NCI-H748 (cell line): Measurements from ENCODE around the gene NTM.

Experiments used
- DNase-seq: peaks from one replicate; lab custom pipeline; 2025; ENCODE audit not compliant: unreplicated experiment; lab: John Stamatoyannopoulos, UW

Gene NTM

GRCh38 chr11:132084433-132084832 lies 714.0 kb downstream of the NTM start:
- no peak for DNase-seq

- no peak for DNase-seq
Observed at GRCh38 chr11:132087148-132087547, 716.7 kb downstream of the NTM start.

GRCh38 chr11:132088551-132088950 lies 718.1 kb downstream of the NTM start:
- DNase-seq = peak; percentile 3

DNA sequence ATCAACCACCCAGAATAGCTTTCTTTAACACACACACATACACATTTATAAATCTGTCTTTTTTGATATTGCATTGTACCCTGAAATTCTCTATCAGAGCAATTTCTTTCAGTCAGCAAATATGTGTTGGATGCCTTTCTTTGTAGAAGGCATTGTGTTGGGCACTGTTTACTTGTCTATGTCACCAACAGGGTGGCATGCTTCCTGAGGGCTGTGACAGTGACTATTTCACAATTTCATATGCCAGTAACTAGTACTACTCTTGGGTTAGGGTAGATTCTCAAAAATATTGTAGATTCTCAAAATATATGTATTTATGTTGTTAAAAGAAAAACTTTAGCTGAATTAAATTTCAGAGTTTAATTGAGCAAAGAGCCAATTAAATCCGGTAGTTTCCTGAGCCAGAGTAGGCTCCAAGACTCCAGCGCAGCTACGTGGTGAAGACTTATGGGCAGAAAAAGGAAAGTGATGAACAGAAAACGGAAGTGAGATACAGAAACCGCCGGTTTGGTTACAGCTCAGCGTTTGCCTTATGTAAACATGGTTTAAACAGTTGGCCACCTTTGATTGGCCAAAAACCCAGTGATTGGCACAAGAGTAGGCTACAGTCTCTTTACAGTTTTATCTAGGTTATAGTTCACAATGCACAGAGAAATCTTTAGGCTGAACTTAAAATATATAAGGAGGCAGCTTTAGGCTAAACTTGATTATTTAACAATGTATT lies 723.3 kb downstream of the NTM start:
- no peak for DNase-seq

DNA sequence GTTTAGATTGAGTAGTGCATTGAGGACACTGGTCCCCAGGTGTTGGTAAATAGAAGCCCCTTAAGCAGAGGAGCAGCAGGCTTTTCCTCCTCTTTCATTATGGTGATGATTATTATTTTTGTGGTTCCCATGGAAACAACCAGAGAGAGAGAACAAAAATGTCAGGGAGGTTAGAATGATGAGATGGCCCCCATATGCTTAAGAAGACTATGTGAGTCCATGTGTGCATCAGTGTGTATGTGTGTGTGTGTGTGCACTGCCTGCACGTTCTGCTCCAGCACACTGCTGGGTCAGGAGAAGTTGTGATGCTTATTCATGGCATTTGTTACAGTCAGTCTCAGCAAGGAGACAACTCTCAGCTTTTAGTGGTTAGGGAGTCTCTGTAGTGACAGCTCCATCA lies 724.2 kb downstream of the NTM start:
- peak; percentile 46 for DNase-seq

- no peak for DNase-seq
Observed at GRCh38 chr11:132095230-132096131, 725.1 kb downstream of the NTM start.

GRCh38 chr11:132096132-132096825 lies 725.9 kb downstream of the NTM start:
- DNase-seq = no peak

- DNase-seq = no peak
Observed at GRCh38 chr11:132099692-132100091, 729.3 kb downstream of the NTM start.

GRCh38 chr11:132100583-132100982 lies 730.2 kb downstream of the NTM start:
- no peak for DNase-seq

DNA sequence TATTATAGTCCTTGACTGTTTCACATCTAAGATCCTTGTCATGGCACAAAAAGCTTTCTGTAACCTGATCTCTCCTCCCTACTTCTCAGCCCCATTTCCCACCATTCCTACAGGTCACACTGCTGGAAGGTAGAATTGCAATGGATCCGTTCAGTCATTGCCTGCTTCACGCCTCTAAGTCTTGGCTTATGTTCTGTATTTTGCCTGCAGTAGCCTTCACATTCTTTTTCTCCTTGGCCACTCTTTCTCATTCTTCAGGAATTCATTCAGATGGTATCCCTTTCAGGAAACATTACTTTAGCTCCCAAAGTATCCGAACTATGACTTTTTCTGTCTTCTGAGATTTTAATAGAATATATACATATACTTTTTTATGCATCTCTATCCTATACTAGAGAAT lies 731.5 kb downstream of the NTM start:
- no peak for DNase-seq

- DNase-seq = no peak
Observed at GRCh38 chr11:132103021-132103420, 732.6 kb downstream of the NTM start.

GRCh38 chr11:132106096-132106982 lies 735.9 kb downstream of the NTM start:
- DNase-seq = peak; percentile 92

- DNase-seq = no peak
Observed at GRCh38 chr11:132111316-132111715, 740.9 kb downstream of the NTM start.

DNA sequence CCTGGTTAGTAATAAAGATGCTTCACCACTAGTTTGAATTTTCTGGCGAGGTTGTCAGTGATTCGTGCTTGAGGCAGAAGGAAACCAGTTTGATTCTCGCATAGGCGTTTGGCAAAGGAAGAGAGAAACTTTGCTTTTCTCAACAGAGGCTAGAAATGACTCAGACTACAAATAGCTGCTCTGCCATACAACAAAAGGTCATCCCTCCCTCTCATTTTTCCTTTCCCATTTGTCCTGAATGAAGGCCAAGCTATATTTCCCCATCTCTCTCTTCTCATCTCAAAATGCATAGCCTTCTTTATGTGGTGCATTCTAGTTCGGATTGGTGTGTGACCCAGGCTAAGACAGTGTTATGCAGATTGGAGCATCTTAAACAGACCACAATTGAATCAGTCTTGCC lies 741.4 kb downstream of the NTM start:
- DNase-seq = no peak

DNA sequence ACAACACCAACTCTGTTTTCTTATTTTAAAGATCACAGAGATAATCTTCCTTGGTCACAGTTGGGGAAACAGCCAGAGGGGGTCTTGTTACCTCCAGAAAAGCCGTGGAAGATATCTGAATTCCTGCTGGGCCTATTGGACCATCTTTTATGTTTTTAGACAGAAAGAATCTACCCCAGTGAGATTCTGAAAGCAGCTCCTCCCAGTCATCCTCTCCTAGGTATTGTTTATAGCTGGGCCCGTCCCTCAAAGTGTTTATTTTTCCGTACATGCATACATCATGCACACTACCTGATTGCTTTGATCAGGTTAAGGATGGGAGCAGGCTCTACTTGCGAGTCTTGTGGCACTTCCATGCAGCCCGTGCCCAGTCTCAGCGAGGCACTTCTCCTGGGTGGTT lies 742.4 kb downstream of the NTM start:
- peak; percentile 66 for DNase-seq

DNA sequence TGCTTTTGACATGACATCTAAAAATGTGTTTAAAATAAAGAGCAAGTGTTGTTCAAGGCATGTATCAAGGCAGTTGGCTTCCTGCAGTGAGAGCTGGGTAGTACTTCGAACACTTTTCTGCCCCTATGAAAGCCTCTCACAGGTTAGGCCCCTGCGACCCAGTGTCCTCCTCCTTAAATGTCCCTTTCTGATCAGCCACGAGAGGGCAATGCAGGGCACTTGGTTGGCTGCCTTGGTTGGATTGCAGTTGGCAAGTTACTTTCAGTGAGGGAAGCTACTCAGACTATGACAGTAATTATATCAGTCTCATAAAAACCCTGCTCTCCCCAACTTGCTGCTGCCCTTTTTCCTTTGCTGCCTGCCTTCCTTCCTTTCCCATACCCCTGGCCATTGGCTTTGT lies 743.8 kb downstream of the NTM start:
- DNase-seq = peak; percentile 85

DNA sequence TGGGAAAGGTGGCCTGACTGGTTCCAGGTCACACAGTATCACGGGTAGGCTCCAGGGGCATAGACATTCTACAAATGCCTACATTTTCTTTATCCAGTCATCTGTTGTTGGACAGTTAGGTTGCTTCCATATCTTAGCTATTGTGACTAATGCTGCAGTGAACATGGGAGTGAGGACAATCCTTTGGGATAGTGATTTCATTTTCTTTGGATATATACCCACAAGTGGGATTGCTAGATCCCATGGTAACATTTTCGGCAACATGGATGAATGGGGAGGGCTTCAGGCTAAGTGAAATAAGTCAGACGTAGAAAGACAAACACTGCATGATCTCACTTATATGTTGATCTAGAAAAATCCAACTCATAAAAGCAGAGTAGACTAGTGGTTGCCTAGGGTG lies 744.3 kb downstream of the NTM start:
- DNase-seq = no peak

GRCh38 chr11:132115454-132115853 lies 745.0 kb downstream of the NTM start:
- no peak for DNase-seq

- DNase-seq = no peak
Observed at GRCh38 chr11:132116516-132116915, 746.1 kb downstream of the NTM start.

DNA sequence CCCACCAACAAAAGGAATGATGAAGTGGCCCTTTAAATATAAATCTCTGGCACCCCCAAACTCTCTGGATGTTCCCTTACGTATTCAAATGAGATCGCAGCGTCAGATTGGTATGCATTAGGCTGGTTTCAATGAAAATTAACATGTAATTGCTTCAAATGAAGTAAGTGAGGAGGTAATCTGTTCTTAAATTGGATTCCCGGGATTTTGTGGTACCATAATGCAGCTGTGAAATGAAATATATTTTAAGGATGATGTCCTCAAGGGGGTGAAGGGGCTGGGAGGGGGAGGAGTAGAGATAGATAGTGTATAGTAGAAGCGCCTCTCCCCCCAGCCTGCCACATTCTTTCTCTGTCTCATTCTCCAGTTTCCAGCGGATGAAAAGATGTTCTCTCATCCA lies 748.2 kb downstream of the NTM start:
- no peak for DNase-seq

- no peak for DNase-seq
Observed at GRCh38 chr11:132119573-132119972, 749.2 kb downstream of the NTM start.
